GM12878 (cell line): ENCODE data around the gene ACAP1. TPM values are rescaled to one million over a fixed set of nuclear protein-coding genes. Genes with fewer than 3 reads are reported as not detected.

ENCODE experiments used
- ATAC-seq: fragments of 200-7000 bp; cut with Tn5 transposase; 3 replicates; pipeline ENCODE4 v1.9.1; 2020; ENCODE audit warnings: mild to moderate bottlenecking, moderate library complexity
- BruUV-seq: library from RNA; stranded (reverse); fragments of 400-500 nt; replicated peaks from 2 replicates; lab custom pipeline; 2021; lab: Mats Ljungman, UMichigan
- CTCF ChIA-PET: fragments of 300-600 bp; sonication (Branson Sonifier 250); formaldehyde crosslinking; extraction: SDS; loops from one replicate; lab custom pipeline; 2021; ENCODE audit warnings: inconsistent platforms; lab: Yijun Ruan, JAX
- POLR2A ChIA-PET: fragments of 350-600 bp; formaldehyde crosslinking; extraction: SDS; loops from one replicate; lab custom pipeline; 2021; ENCODE audit warnings: inconsistent platforms; lab: Charles Lee
- RAD21 ChIA-PET: fragments of 300-600 bp; sonication (Branson Sonifier 250); formaldehyde crosslinking; loops from one replicate; lab custom pipeline; 2023; ENCODE audit warnings: antibody characterized with exemption; ENCODE audit not compliant: unreplicated experiment; lab: Charles Lee
- SMC1A ChIA-PET: fragments of 300-600 bp; sonication (Branson Sonifier 250); formaldehyde crosslinking; loops from one replicate; lab custom pipeline; 2023; ENCODE audit not compliant: unreplicated experiment, uncharacterized antibody; lab: Charles Lee
- DNase-seq: peaks from one replicate; pipeline ENCODE4 v3.0.0-alpha.2; 2011; ENCODE audit warnings: low read depth, low spot score
- FAIRE-seq: peaks from 3 replicates; lab custom pipeline; 2011; peaks lifted over from hg19 to GRCh38; lab: Jason Lieb, UNC
- H2AFZ ChIP-seq: 2 replicates; pipeline ENCODE4 v1.6.0; 2011; ENCODE audit warnings: low read depth, low read length, control low read depth; ENCODE audit not compliant: control insufficient read depth
- H3K27ac ChIP-seq: 2 replicates; pipeline ENCODE4 v1.5.1; 2011; ENCODE audit warnings: control low read depth; ENCODE audit not compliant: control insufficient read depth, insufficient read depth
- H3K27me3 ChIP-seq, 2 experiments: replicated peaks in 1 of 2; 2 replicates each; pipeline versions ENCODE4 v1.6.0 to v1.6.1; 2011; ENCODE audit warnings: low read length in 1 of 2; ENCODE audit not compliant: control insufficient read depth in 2 of 2, insufficient read depth in 2 of 2
- H3K36me3 ChIP-seq, 2 experiments: 2 replicates each; pipeline ENCODE4 v1.5.1; 2011; ENCODE audit warnings: low read length in 1 of 2; ENCODE audit not compliant: control insufficient read depth in 2 of 2, insufficient read depth in 2 of 2
- H3K4me1 ChIP-seq: 2 replicates; pipeline ENCODE4 v1.6.1; 2011; ENCODE audit warnings: mild to moderate bottlenecking, low read length, moderate library complexity, mixed read lengths; ENCODE audit not compliant: control insufficient read depth, insufficient read depth
- H3K4me2 ChIP-seq: 2 replicates; pipeline ENCODE4 v1.6.0; 2011; ENCODE audit warnings: control low read depth; ENCODE audit not compliant: control insufficient read depth, insufficient read depth
- H3K4me3 ChIP-seq: fragments of 200-600 bp; sonication (generic); 2 replicates; pipeline ENCODE4 v1.5.1; 2016
- H3K79me2 ChIP-seq: 2 replicates; pipeline ENCODE4 v1.6.0; 2011; ENCODE audit warnings: low read length; ENCODE audit not compliant: control insufficient read depth, insufficient read depth
- H3K9ac ChIP-seq: 2 replicates; pipeline ENCODE4 v1.8.0; 2011; ENCODE audit warnings: low read length, control low read depth, mixed read lengths; ENCODE audit not compliant: control insufficient read depth, insufficient read depth
- H3K9me3 ChIP-seq: replicated peaks from 3 replicates; pipeline ENCODE4 v1.5.1; 2011; ENCODE audit warnings: mild to moderate bottlenecking, low read length; ENCODE audit not compliant: control insufficient read depth, insufficient read depth
- H4K20me1 ChIP-seq: 2 replicates; pipeline ENCODE4 v1.6.0; 2011; ENCODE audit not compliant: control insufficient read depth, insufficient read depth
- BACH1 ChIP-seq: fragments of 450-650 bp; IDR thresholded peaks from 2 replicates; pipeline ENCODE4 v1.6.1; 2017; ENCODE audit warnings: mild to moderate bottlenecking, borderline replicate concordance
- BMI1 ChIP-seq: fragments of 450-650 bp; IDR thresholded peaks from 2 replicates; pipeline ENCODE4 v1.6.1; 2016; ENCODE audit warnings: mild to moderate bottlenecking, moderate library complexity, borderline replicate concordance
- FOXK2 ChIP-seq: fragments of 450-650 bp; IDR thresholded peaks from 2 replicates; pipeline ENCODE4 v1.6.1; 2017; ENCODE audit warnings: mild to moderate bottlenecking, moderate library complexity
- HDGF ChIP-seq: fragments of 450-650 bp; IDR thresholded peaks from 2 replicates; pipeline ENCODE4 v1.6.1; 2016; ENCODE audit warnings: antibody characterized with exemption
- RUNX3 ChIP-seq: IDR thresholded peaks from 2 replicates; pipeline ENCODE4 v1.6.1; 2012; ENCODE audit warnings: low read length, inconsistent platforms
- SMAD5 ChIP-seq: IDR thresholded peaks from 2 replicates; pipeline ENCODE4 v1.6.1; 2016; ENCODE audit warnings: antibody characterized with exemption, low read depth
- SUZ12 ChIP-seq: fragments of 200-600 bp; sonication (generic); IDR thresholded peaks from one replicate; pipeline ENCODE4 v1.6.1; 2018; ENCODE audit warnings: antibody characterized with exemption, mild to moderate bottlenecking; ENCODE audit not compliant: unreplicated experiment
- YY1 ChIP-seq: IDR thresholded peaks from 2 replicates; pipeline ENCODE4 v1.6.1; 2011; ENCODE audit warnings: low read depth, mild to moderate bottlenecking, low read length
- ZZZ3 ChIP-seq: IDR thresholded peaks from 2 replicates; pipeline ENCODE4 v1.6.1; 2011; ENCODE audit warnings: low read depth; ENCODE audit not compliant: control insufficient read depth, insufficient read length
- WGBS: methylation state at CpG from one replicate; pipeline ENCODE4 v1.1.6; 2016; ENCODE audit warnings: low lambda C conversion rate; ENCODE audit not compliant: insufficient replicate concordance, insufficient coverage; ENCODE audit errors: missing lambda C conversion rate; 5-methylcytosine and 5-hydroxymethylcytosine counted together
- in situ Hi-C: fragments of 300-500 bp; cut with MboI; formaldehyde crosslinking; loops from 9 replicates; pipeline ENCODE4 v1.14.3; 2018; ENCODE audit warnings: mixed read lengths
- intact Hi-C: fragments of 100-400 bp; cut with micrococcal nuclease; formaldehyde crosslinking; loops from one replicate; pipeline ENCODE4 v1.14.2; 2022; ENCODE audit not compliant: unreplicated experiment
- polyA plus RNA-seq, 11 experiments: library from polyadenylated mRNA; depleted of rRNA in 4 of 11; unstranded in 6 of 11; stranded (reverse) in 5 of 11; fragments of >200 nt; fragmentation: Nextera tagmentation in 4 of 11; fragmentation: Illumina TruSeq in 1 of 11; extraction: Ambion mirVana in 4 of 11; extraction: Trizol in 1 of 11; gene quantifications; 1 replicate in 1 of 11; 2 replicates in 10 of 11; pipeline versions ENCODE4 v1.2.1 to v1.2.3, GENCODE V29; 2011 to 2016; ENCODE audit warnings: inconsistent platforms in 2 of 11, missing spikeins in 2 of 11, low read depth in 1 of 11
- total RNA-seq, 4 experiments: library from RNA; depleted of rRNA in 3 of 4; stranded (reverse); fragments of >200 nt in 3 of 4; fragmentation: Illumina TruSeq in 1 of 4; extraction: Trizol in 1 of 4; gene quantifications; 2 replicates each; pipeline versions ENCODE4 v1.2.1 to v1.2.3, GENCODE V29; 2013 to 2021
- TF ChIP-seq, protein P1 (sequence below), 3 experiments: IDR thresholded peaks in 2 of 3; conservative IDR thresholded peaks in 1 of 3; 2 replicates each; pipeline ENCODE4 v1.5.1; 2011; ENCODE audit warnings: low read depth in 3 of 3, low read length in 3 of 3, mild to moderate bottlenecking in 3 of 3, control low read depth in 2 of 3, moderate library complexity in 2 of 3, inconsistent platforms in 1 of 3, mixed read lengths in 1 of 3; ENCODE audit not compliant: control insufficient read depth in 2 of 3, insufficient read depth in 1 of 3; ENCODE audit errors: extremely low read depth in 1 of 3
- TF ChIP-seq, protein P2 (sequence below): fragments of 450-650 bp; IDR thresholded peaks from 2 replicates; pipeline ENCODE4 v1.6.1; 2017; ENCODE audit warnings: mild to moderate bottlenecking
- TF ChIP-seq, protein P3 (sequence below): fragments of 450-650 bp; formaldehyde crosslinking; IDR thresholded peaks from 2 replicates; pipeline ENCODE4 v1.4.0; 2020; ENCODE audit warnings: mild to moderate bottlenecking, moderate library complexity
- TF ChIP-seq, protein P4 (sequence below): fragments of 450-650 bp; IDR thresholded peaks from 2 replicates; pipeline ENCODE4 v1.6.1; 2016; ENCODE audit warnings: mild to moderate bottlenecking

ACAP1 gene
- total and polyA plus RNA-seq, 10 of the 15 experiments (the other 5 are each of a cell fraction or from before 2014, with no cell fraction given): 5.7 to 245 (median 118) TPM

DNA sequence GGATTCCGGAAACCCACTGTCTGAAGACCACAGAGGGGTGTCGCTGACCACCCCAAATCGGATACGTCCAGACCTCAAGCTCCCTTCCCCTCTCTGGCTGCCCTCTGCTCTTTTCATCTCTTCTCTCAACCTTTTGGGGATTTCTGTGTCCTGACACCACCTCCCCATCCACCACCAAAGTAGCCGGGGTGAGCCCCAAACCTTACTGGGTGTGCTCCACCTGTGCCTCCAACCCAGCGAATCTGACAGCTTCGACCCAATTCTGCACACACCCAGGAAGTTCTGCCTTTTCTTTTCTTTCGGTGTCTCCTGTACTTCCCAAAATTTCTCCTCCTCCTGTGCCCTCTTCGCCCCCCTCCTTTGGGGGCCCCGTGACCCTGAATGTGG, 16.2 kb downstream of the ACAP1 start:
- Histone ChIP-seq H3K36me3 (peaks cover 2 to 5% of the 10 kb centered on the region in 2 experiments; a peak in 3 of 4 replicates), H3K9ac (peak overlapping the region; percentile 62), H3K9me3 (no peaks in the 10 kb centered on the region), H3K27me3 (no peaks in the 10 kb centered on the region), H2AFZ (no peak overlapping the region; the same call in 1 of the 2 replicates), H4K20me1 (no peaks in the 10 kb centered on the region), H3K27ac (peak overlapping the region; percentile 59), H3K4me2 (peak overlapping the region; percentile 93)
- TSS peak; percentile 46 for BruUV-seq
- no peak for DNase-seq
- intact Hi-C loops: loop anchor here (5.0 kb wide), 1 partner anchor 85 kb away; the partner anchor contains the start of genes FGF11 and TMEM102
- FAIRE-seq: peak; percentile 38
- ChIA-PET CTCF (interaction anchor here (1.2 to 2.6 kb wide), 3 partner anchors 12 to 32 kb away, joined by 3 to 9 read pairs (median 4); no protein-coding TSS in a partner anchor), POLR2A (interaction anchor here (0.7 to 1.0 kb wide), 2 partner anchors 16 to 51 kb away, joined by 3 to 10 read pairs; partner anchors contain the start of genes ACAP1 and TMEM256)
- 24% methylated on average over 10 of the region's 10 CpGs for WGBS
- TF ChIP-seq HDGF: peak; percentile 67; the same call in 1 of the 2 replicates
- TF ChIP-seq, protein P1, sequence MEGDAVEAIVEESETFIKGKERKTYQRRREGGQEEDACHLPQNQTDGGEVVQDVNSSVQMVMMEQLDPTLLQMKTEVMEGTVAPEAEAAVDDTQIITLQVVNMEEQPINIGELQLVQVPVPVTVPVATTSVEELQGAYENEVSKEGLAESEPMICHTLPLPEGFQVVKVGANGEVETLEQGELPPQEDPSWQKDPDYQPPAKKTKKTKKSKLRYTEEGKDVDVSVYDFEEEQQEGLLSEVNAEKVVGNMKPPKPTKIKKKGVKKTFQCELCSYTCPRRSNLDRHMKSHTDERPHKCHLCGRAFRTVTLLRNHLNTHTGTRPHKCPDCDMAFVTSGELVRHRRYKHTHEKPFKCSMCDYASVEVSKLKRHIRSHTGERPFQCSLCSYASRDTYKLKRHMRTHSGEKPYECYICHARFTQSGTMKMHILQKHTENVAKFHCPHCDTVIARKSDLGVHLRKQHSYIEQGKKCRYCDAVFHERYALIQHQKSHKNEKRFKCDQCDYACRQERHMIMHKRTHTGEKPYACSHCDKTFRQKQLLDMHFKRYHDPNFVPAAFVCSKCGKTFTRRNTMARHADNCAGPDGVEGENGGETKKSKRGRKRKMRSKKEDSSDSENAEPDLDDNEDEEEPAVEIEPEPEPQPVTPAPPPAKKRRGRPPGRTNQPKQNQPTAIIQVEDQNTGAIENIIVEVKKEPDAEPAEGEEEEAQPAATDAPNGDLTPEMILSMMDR (IDR thresholded peaks at IDR 0.05 in 2 of 3, conservative IDR thresholded peaks at IDR 0.05 in 1 of 3; ENCODE audit: control insufficient read depth in 2 of 3, extremely low read depth in 1 of 3, insufficient read depth in 1 of 3, low read depth in 3 of 3, low read length in 3 of 3): peak in 1 of 3 experiments; percentile 71; a peak in 4 of 6 replicates
- no peak for TF ChIP-seq ZZZ3
- no peak for TF ChIP-seq FOXK2
- no peak for TF ChIP-seq BMI1
- no peak for TF ChIP-seq SUZ12
- no peak for TF ChIP-seq BACH1
- TF ChIP-seq SMAD5: 0 out of 2 replicates have a peak, but pooled peaks have one; percentile 1
- TF ChIP-seq, protein P2, sequence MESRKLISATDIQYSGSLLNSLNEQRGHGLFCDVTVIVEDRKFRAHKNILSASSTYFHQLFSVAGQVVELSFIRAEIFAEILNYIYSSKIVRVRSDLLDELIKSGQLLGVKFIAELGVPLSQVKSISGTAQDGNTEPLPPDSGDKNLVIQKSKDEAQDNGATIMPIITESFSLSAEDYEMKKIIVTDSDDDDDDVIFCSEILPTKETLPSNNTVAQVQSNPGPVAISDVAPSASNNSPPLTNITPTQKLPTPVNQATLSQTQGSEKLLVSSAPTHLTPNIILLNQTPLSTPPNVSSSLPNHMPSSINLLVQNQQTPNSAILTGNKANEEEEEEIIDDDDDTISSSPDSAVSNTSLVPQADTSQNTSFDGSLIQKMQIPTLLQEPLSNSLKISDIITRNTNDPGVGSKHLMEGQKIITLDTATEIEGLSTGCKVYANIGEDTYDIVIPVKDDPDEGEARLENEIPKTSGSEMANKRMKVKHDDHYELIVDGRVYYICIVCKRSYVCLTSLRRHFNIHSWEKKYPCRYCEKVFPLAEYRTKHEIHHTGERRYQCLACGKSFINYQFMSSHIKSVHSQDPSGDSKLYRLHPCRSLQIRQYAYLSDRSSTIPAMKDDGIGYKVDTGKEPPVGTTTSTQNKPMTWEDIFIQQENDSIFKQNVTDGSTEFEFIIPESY: no peak
- TF ChIP-seq RUNX3: peak; percentile 59; the same call in 1 of the 2 replicates
- TF ChIP-seq, protein P3, sequence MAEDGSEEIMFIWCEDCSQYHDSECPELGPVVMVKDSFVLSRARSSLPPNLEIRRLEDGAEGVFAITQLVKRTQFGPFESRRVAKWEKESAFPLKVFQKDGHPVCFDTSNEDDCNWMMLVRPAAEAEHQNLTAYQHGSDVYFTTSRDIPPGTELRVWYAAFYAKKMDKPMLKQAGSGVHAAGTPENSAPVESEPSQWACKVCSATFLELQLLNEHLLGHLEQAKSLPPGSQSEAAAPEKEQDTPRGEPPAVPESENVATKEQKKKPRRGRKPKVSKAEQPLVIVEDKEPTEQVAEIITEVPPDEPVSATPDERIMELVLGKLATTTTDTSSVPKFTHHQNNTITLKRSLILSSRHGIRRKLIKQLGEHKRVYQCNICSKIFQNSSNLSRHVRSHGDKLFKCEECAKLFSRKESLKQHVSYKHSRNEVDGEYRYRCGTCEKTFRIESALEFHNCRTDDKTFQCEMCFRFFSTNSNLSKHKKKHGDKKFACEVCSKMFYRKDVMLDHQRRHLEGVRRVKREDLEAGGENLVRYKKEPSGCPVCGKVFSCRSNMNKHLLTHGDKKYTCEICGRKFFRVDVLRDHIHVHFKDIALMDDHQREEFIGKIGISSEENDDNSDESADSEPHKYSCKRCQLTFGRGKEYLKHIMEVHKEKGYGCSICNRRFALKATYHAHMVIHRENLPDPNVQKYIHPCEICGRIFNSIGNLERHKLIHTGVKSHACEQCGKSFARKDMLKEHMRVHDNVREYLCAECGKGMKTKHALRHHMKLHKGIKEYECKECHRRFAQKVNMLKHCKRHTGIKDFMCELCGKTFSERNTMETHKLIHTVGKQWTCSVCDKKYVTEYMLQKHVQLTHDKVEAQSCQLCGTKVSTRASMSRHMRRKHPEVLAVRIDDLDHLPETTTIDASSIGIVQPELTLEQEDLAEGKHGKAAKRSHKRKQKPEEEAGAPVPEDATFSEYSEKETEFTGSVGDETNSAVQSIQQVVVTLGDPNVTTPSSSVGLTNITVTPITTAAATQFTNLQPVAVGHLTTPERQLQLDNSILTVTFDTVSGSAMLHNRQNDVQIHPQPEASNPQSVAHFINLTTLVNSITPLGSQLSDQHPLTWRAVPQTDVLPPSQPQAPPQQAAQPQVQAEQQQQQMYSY (CRISPR knock-in tag): no peak
- TF ChIP-seq YY1: no peak
- TF ChIP-seq, protein P4, sequence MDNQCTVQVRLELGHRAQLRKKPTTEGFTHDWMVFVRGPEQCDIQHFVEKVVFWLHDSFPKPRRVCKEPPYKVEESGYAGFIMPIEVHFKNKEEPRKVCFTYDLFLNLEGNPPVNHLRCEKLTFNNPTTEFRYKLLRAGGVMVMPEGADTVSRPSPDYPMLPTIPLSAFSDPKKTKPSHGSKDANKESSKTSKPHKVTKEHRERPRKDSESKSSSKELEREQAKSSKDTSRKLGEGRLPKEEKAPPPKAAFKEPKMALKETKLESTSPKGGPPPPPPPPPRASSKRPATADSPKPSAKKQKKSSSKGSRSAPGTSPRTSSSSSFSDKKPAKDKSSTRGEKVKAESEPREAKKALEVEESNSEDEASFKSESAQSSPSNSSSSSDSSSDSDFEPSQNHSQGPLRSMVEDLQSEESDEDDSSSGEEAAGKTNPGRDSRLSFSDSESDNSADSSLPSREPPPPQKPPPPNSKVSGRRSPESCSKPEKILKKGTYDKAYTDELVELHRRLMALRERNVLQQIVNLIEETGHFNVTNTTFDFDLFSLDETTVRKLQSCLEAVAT: peak; percentile 36; the same call in 1 of the 2 replicates
- TF ChIP-seq, all 136 proteins: peak for 5
- ChIA-PET SMC1A (interaction anchor here (1.2 to 1.5 kb wide), 4 partner anchors 14 to 153 kb away, joined by 3 to 5 read pairs (median 4); partner anchors contain the start of genes ACAP1 and TMEM102), RAD21 (interaction anchor here (1.2 to 5.0 kb wide), 2 partner anchors 16 to 28 kb away, joined by 3 to 45 read pairs; partner anchors contain the start of gene ACAP1)
- ATAC-seq: no peak
- peaks cover 23% of the 10 kb centered on the region for H3K4me1 ChIP-seq
- H3K4me3 ChIP-seq: peak overlapping the region; percentile 88
- peaks cover 7% of the 10 kb centered on the region for H3K79me2 ChIP-seq
- in situ Hi-C loops: no loop called here
